Bronchial epithelial cell (primary cell): ENCODE measurements around the gene FAM229A. TPM values are rescaled to one million over a fixed set of nuclear protein-coding genes. Genes with fewer than 3 reads are reported as not detected.

Experiments
- DNase-seq: peaks from one replicate; pipeline ENCODE4 v3.0.0-alpha.2; 2010; ENCODE audit warnings: low read depth
- FAIRE-seq: peaks from 2 replicates; lab custom pipeline; 2011; peaks lifted over from hg19 to GRCh38; lab: Jason Lieb, UNC
- H3K27me3 ChIP-seq: 2 replicates; pipeline ENCODE4 v1.5.1; 2011; ENCODE audit warnings: low read length; ENCODE audit not compliant: control insufficient read depth, insufficient read depth
- H3K36me3 ChIP-seq: 2 replicates; pipeline ENCODE4 v1.5.1; 2011; ENCODE audit warnings: low read length; ENCODE audit not compliant: control insufficient read depth, insufficient read depth
- H3K4me3 ChIP-seq: 2 replicates; pipeline ENCODE4 v1.5.1; 2011; ENCODE audit warnings: mild to moderate bottlenecking, low read depth, low read length, control low read depth
- CTCF ChIP-seq: IDR thresholded peaks from 2 replicates; pipeline ENCODE4 v1.5.1; 2011; ENCODE audit warnings: mild to moderate bottlenecking, moderate library complexity, low read length, control low read depth, inconsistent platforms; ENCODE audit not compliant: insufficient read depth, severe bottlenecking
- total RNA-seq: library from RNA; depleted of rRNA; stranded (reverse); fragments of >200 nt; gene quantifications from 2 replicates; pipeline ENCODE4 v1.2.1, GENCODE V29; 2014

FAM229A gene, protein sequence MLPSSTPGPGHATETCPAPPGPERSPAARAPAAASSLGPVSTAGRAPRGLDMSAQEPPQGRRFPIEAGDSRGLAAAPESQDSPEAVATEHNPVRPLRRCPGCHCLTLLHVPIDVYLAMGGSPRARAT
- total RNA-seq = 0.26 and 0.64 TPM in 2 replicates

- Histone ChIP-seq H3K4me3 (peak within 1 kb of the TSS; percentile 40), H3K36me3 (peaks cover 6% of the 10 kb centered on the region), H3K27me3 (no peaks in the 10 kb centered on the region)
- TF ChIP-seq CTCF = no peak
- DNase-seq (no peak), FAIRE-seq (no peak)
These were observed at the start of gene FAM229A, which contains the start of gene TSSK3 for GRCh38 chr1:32362474-32363313. TSS of gene FAM229A (minus strand) at chr1:32362485. CDS start at chr1:32362091, 394 bp downstream. TSS of gene TSSK3 (plus strand) at chr1:32362539. CDS start at chr1:32362702, 163 bp downstream.

DNA sequence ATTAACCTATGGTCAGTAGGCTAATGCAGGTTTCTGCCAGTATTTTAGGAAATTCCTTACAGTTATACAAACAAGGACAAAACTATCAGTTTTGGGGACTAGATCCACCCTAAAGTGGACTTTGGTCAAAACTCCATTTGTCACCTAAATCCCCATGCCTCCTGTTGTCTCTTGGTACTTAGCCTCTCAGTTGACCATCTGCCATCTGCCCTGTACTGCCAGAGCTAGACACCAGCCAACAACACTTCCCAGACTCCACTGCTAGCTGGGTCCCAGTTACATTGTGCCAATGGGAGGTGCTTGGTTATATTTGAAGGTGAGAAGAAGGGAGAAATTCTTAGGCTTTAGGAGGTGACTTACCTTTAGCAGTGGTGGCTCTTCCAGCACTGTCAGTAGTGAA lies 49.0 kb upstream of the FAM229A start:
- FAIRE-seq (peak; percentile 47), DNase-seq (no peak)
- Histone ChIP-seq H3K27me3 (no peaks in the 10 kb centered on the region), H3K4me3 (no peak overlapping the region), H3K36me3 (no peaks in the 10 kb centered on the region)
- TF ChIP-seq CTCF = no peak

- Histone ChIP-seq H3K27me3 (no peaks in the 10 kb centered on the region), H3K4me3 (no peak overlapping the region), H3K36me3 (no peaks in the 10 kb centered on the region)
- TF ChIP-seq CTCF = no peak
- DNase-seq (peak; percentile 47), FAIRE-seq (no peak)
These were observed 44.4 kb upstream of the FAM229A start for GRCh38 chr1:32406629-32407111.

DNA sequence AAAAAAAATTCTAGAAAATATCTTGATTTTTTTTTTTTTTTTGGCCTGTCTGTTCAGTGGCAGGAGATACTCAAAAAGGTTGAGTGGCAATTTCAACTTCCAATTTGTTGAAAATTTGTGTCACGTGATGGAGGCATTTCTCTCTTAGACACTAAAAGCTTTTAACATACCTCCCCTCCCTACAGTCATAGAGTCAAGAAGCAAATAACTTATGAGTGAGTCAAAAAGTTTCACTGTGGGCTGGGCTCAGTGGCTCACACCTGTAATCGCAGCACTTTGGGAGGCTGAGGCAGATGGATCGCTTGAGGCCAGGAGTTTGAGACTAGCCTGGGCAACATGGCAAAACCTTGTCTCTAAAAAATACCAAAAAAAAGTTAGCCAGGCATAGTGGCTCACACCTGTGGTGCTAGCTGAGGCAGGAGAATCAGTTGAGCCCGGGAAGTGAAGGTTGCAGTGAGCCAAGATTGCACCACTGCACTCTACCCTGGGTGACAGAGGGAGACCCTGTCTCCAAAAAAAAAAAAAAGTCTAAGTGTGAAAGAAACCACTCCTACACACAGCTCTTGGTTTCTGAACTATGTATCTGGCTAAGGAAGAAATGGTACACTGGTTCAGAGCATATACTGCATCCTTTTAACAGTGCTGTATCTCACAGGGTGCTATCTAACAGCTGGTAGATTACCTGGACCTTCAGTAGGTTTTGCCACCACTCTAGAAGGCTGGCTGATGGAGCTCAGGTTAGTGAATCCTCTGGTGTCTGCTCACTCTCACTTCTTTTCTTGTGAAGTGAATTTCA lies 43.6 kb upstream of the FAM229A start:
- FAIRE-seq (no peak), DNase-seq (peak; percentile 23)
- no peak for TF ChIP-seq CTCF
- H3K27me3 ChIP-seq = no peaks in the 10 kb centered on the region
- no peak overlapping the region for H3K4me3 ChIP-seq
- H3K36me3 ChIP-seq = no peaks in the 10 kb centered on the region

GRCh38 chr1:32404946-32405345 lies 42.7 kb upstream of the FAM229A start:
- Histone ChIP-seq H3K27me3 (no peaks in the 10 kb centered on the region), H3K36me3 (no peaks in the 10 kb centered on the region), H3K4me3 (no peak overlapping the region)
- no peak for TF ChIP-seq CTCF
- no peak for FAIRE-seq
- no peak for DNase-seq
